ENCODE measurements around the gene IZUMO4. TPM values are rescaled to one million over a fixed set of nuclear protein-coding genes. Genes with fewer than 3 reads are reported as not detected.

The IZUMO4 gene
- polyA plus RNA-seq, 1 donor (not counting 4 experiments of a cell fraction or from before 2014, with no cell fraction given): 6.7 TPM

DNA sequence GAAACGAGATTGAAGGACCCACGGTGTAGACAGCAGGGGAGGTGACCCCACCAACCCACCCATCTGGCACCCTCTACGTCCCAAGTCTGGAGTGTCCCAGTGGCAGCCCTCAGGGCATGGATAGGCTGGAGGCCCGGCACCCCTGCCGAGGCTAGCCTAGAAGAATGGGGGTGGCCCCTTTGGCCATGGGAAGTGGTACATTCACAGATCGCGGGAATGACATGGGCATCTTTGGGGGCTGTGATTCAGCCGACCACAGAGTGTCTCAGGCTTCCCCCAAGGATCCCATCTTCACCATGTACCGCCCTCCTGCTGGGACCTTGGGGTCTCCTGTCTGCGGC is 34.4 kb upstream of the IZUMO4 start:
- Histone ChIP-seq H2AFZ (ENCODE audit: control insufficient read depth, low read length) (no peak overlapping the region), H3K9me1 (ENCODE audit: control insufficient read depth, extremely low read depth, insufficient read depth, low read length) (no peaks in the 10 kb centered on the region)

DNA sequence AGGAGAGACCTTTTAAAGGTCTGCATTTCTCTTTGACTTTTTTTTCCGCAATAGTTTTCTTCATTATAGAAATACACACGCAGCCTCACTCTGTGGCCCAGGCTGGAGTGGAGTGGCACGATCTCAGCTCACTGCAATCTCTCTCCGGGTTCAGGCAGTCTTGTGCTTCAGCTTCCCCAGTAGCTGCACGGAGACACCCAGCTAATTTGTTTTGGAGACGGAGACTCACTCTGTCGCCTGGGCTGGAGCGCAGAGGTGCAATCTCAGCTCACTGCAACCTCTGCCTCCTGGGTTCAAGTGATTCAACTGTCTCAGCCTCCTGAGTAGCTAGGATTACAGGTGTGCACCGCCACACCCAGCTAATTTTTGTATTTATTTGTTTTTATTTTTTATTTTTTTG is 33.9 kb upstream of the IZUMO4 start:
- dilution Hi-C loops (cut with MboI; ENCODE audit: extremely low pct_ligation_motif_present, low sequenced_read_pairs): no loop called here
- no peak overlapping the region for H3K4me2 ChIP-seq (ENCODE audit: control insufficient read depth, extremely low read depth, insufficient read depth, low read depth, low read length)
- FAIRE-seq: no peak

More for the DNA sequence above, 34.4 kb upstream of the IZUMO4 start:
- no peaks in the 10 kb centered on the region for H3K79me2 ChIP-seq (ENCODE audit: control insufficient read depth, insufficient read depth, low read length)
- no peaks in the 10 kb centered on the region for H4K20me1 ChIP-seq (ENCODE audit: control insufficient read depth, extremely low read depth, insufficient read depth, low read length)
- H3K4me3 ChIP-seq (ENCODE audit: control insufficient read depth in 2 of 3, extremely low read depth in 1 of 3, insufficient read depth in 2 of 3, low read depth in 1 of 3, low read length in 3 of 3): peak overlapping the region in 2 of 3 experiments; percentile 64 to 66
- H3K27ac ChIP-seq (ENCODE audit: control insufficient read depth, insufficient read depth, low read length): peak overlapping the region; percentile 95
- peak overlapping the region; percentile 96 for H3K4me2 ChIP-seq (ENCODE audit: control insufficient read depth, extremely low read depth, insufficient read depth, low read depth, low read length)
- H3K4me1 ChIP-seq (ENCODE audit: control insufficient read depth, extremely low read depth, insufficient read depth, low read length): peaks cover 39% of the 10 kb centered on the region
- no peak for TF ChIP-seq EZH2 (IDR thresholded peaks at IDR 0.05; ENCODE audit: low read length)
- no peak for TF ChIP-seq CTCF (optimal IDR thresholded peaks at IDR 0.05 in 1 of 3, IDR thresholded peaks at IDR 0.05 in 1 of 3, conservative IDR thresholded peaks at IDR 0.05 in 1 of 3; ENCODE audit: extremely low read depth in 1 of 3, insufficient read depth in 2 of 3, low read length in 3 of 3)
- no peaks in the 10 kb centered on the region for H3K27me3 ChIP-seq (ENCODE audit: control insufficient read depth, extremely low read depth, insufficient read depth, low read length)
- DNase-seq (ENCODE audit: low read depth, low spot score): no peak
- no peak for FAIRE-seq
- peak overlapping the region; percentile 90 for H3K9ac ChIP-seq (ENCODE audit: control insufficient read depth, extremely low read depth, insufficient read depth, low read length)
- H3K9me3 ChIP-seq (ENCODE audit: control insufficient read depth, low read depth, low read length): no peaks in the 10 kb centered on the region
- dilution Hi-C loops (cut with MboI; ENCODE audit: extremely low pct_ligation_motif_present, low sequenced_read_pairs): no loop called here
- no peaks in the 10 kb centered on the region for H3K36me3 ChIP-seq (ENCODE audit: control insufficient read depth in 2 of 2, extremely low read depth in 1 of 2, insufficient read depth in 2 of 2, low read length in 2 of 2)

More for the DNA sequence above, 33.9 kb upstream of the IZUMO4 start:
- DNase-seq (ENCODE audit: low read depth, low spot score): no peak
- no peaks in the 10 kb centered on the region for H3K9me1 ChIP-seq (ENCODE audit: control insufficient read depth, extremely low read depth, insufficient read depth, low read length)
- H3K4me3 ChIP-seq (ENCODE audit: control insufficient read depth in 2 of 3, extremely low read depth in 1 of 3, insufficient read depth in 2 of 3, low read depth in 1 of 3, low read length in 3 of 3): no peak overlapping the region
- TF ChIP-seq CTCF (optimal IDR thresholded peaks at IDR 0.05 in 1 of 3, IDR thresholded peaks at IDR 0.05 in 1 of 3, conservative IDR thresholded peaks at IDR 0.05 in 1 of 3; ENCODE audit: extremely low read depth in 1 of 3, insufficient read depth in 2 of 3, low read length in 3 of 3) (no peak), EZH2 (IDR thresholded peaks at IDR 0.05; ENCODE audit: low read length) (no peak)
- H4K20me1 ChIP-seq (ENCODE audit: control insufficient read depth, extremely low read depth, insufficient read depth, low read length): no peaks in the 10 kb centered on the region
- H3K4me1 ChIP-seq (ENCODE audit: control insufficient read depth, extremely low read depth, insufficient read depth, low read length): peaks cover 39% of the 10 kb centered on the region
- H2AFZ ChIP-seq (ENCODE audit: control insufficient read depth, low read length): no peak overlapping the region
- H3K79me2 ChIP-seq (ENCODE audit: control insufficient read depth, insufficient read depth, low read length): no peaks in the 10 kb centered on the region
- no peak overlapping the region for H3K9ac ChIP-seq (ENCODE audit: control insufficient read depth, extremely low read depth, insufficient read depth, low read length)
- no peak overlapping the region for H3K27ac ChIP-seq (ENCODE audit: control insufficient read depth, insufficient read depth, low read length)
- H3K27me3 ChIP-seq (ENCODE audit: control insufficient read depth, extremely low read depth, insufficient read depth, low read length): no peaks in the 10 kb centered on the region
- H3K9me3 ChIP-seq (ENCODE audit: control insufficient read depth, low read depth, low read length): no peaks in the 10 kb centered on the region
- H3K36me3 ChIP-seq (ENCODE audit: control insufficient read depth in 2 of 2, extremely low read depth in 1 of 2, insufficient read depth in 2 of 2, low read length in 2 of 2): no peaks in the 10 kb centered on the region

Measured in keratinocyte (primary cell).